Vagina (tissue), 2 donors: Measurements from ENCODE around the gene NPBWR2. TPM values are rescaled to one million over a fixed set of nuclear protein-coding genes. Genes with fewer than 3 reads are reported as not detected.

Experiments used
- DNase-seq, 2 donors: peaks; one replicate each; pipeline ENCODE4 v3.0.0-alpha.2; 2017; ENCODE audit errors: extremely low spot score in 2 of 2
- H3K27ac ChIP-seq: fragments of 200-600 bp; sonication (generic); one replicate; pipeline ENCODE4 v1.5.1; 2019
- H3K27me3 ChIP-seq: fragments of 200-600 bp; sonication (generic); one replicate; pipeline ENCODE4 v1.5.1; 2019
- H3K36me3 ChIP-seq, 2 donors: fragments of 200-600 bp; sonication (generic); one replicate each; pipeline ENCODE4 v1.5.1; 2017 to 2019
- H3K4me1 ChIP-seq: fragments of 200-600 bp; sonication (generic); one replicate; pipeline ENCODE4 v1.5.1; 2019
- H3K4me3 ChIP-seq, 2 donors: fragments of 200-600 bp; sonication (generic); 1 replicate in 1 of 2; 2 replicates in 1 of 2; pipeline ENCODE4 v1.5.1; 2016 to 2019
- H3K9me3 ChIP-seq: fragments of 200-600 bp; sonication (generic); one replicate; pipeline ENCODE4 v1.5.1; 2019
- CTCF ChIP-seq, 3 experiments: fragments of 450-650 bp in 2 of 3; fragments of 200-600 bp in 1 of 3; sonication (generic) in 1 of 3; IDR thresholded peaks; one replicate each; pipeline ENCODE4 v1.5.1; 2017 to 2019; ENCODE audit warnings: antibody characterized with exemption in 3 of 3, mild to moderate bottlenecking in 2 of 3, moderate library complexity in 2 of 3
- POLR2A ChIP-seq, 2 donors: fragments of 450-650 bp; IDR thresholded peaks; one replicate each; pipeline ENCODE4 v1.6.1; 2017; ENCODE audit warnings: antibody characterized with exemption in 2 of 2, mild to moderate bottlenecking in 2 of 2, moderate library complexity in 2 of 2
- POLR2AphosphoS5 ChIP-seq, 2 donors: sonication (generic); formaldehyde crosslinking; IDR thresholded peaks; one replicate each; pipeline ENCODE4 v1.9.0; 2017; ENCODE audit warnings: antibody characterized with exemption in 2 of 2, mild to moderate bottlenecking in 2 of 2, low read depth in 1 of 2; ENCODE audit not compliant: insufficient read depth in 1 of 2
- intact Hi-C: fragments of 100-400 bp; cut with DNase I; formaldehyde crosslinking; loops from one replicate; pipeline ENCODE4 v1.15.1; 2023
- total RNA-seq: library from RNA; depleted of rRNA; stranded (reverse); fragments of >200 nt; gene quantifications from one replicate; pipeline ENCODE4 v1.2.3, GENCODE V29; 2016

NPBWR2 gene
- total RNA-seq, 1 donor from 2014 or later = not detected

GRCh38 chr20:64057628-64058498, 49.5 kb downstream of the NPBWR2 start:
- Histone ChIP-seq H3K36me3 (no peaks in the 10 kb centered on the region), H3K4me1 (peaks cover 33% of the 10 kb centered on the region), H3K9me3 (no peaks in the 10 kb centered on the region), H3K4me3 (peak overlapping the region in 1 of 2 donors; percentile 3), H3K27me3 (no peaks in the 10 kb centered on the region), H3K27ac (no peak overlapping the region)
- no peak for DNase-seq
- TF ChIP-seq CTCF (IDR thresholded peaks at IDR 0.05) (peak; percentile 39 to 64 (median 58)), POLR2A (IDR thresholded peaks at IDR 0.05) (no peak), POLR2AphosphoS5 (IDR thresholded peaks at IDR 0.05; ENCODE audit: insufficient read depth in 1 of 2, low read depth in 1 of 2) (no peak)
- intact Hi-C loops = no loop called here

DNA sequence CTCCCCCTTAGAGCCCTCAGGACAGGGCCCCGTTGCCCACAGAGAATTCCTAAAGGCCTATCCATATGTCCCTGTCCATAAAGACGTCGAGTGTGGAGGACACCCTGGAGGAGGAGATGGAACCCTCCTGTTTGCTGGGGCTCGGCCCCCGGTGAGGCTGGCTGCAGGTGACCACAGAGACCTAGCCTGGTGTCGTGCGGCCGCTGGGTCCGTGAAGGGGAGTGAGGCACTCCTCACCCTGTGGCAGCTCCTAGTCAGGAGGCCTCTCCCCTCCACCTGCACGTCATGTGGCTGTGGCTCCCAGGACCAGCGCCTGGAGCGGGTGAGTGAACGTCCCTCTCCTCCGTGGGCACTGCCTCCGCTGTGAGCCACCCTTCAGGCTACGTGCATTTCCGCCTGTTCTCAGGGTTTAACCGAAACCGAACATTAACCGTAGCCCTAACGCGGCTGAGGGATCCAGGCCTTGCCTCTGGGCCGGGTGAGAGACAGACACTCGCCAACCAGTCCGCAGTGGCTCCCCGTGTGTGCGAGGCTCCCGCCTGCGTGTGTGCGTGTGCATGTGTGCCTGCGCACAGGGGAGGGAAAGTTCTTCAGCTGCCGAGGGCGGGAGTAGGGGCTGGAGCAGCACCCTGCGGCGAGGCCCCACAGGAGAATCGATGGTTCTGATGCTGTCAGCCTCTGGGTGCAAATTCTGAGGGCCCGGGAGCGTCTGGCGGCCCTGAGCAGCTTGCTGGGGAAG, 50.3 kb downstream of the NPBWR2 start:
- TF ChIP-seq CTCF (IDR thresholded peaks at IDR 0.05) (no peak), POLR2A (IDR thresholded peaks at IDR 0.05) (no peak), POLR2AphosphoS5 (IDR thresholded peaks at IDR 0.05; ENCODE audit: insufficient read depth in 1 of 2, low read depth in 1 of 2) (no peak)
- H3K9me3 ChIP-seq = no peaks in the 10 kb centered on the region
- H3K27me3 ChIP-seq = no peaks in the 10 kb centered on the region
- no peaks in the 10 kb centered on the region for H3K36me3 ChIP-seq
- peak overlapping the region in 1 of 2 donors; percentile 3 for H3K4me3 ChIP-seq
- peaks cover 28% of the 10 kb centered on the region for H3K4me1 ChIP-seq
- H3K27ac ChIP-seq = no peak overlapping the region
- DNase-seq = no peak
- intact Hi-C loops = no loop called here

DNA sequence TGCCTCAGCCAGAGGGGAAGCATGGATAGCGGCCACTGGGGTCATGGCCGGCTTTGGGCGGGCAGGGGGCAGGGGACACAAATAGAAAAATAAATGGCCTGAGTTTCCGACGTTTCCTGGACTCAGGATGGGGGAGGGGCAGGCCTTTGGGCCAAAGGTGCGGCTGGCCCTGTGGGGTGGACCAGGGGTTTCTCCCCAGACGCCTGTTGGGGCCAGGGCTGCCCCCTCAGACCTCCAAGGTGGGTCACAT, 50.8 kb downstream of the NPBWR2 start:
- H3K27ac ChIP-seq = no peak overlapping the region
- H3K4me3 ChIP-seq = no peak overlapping the region
- peaks cover 1% of the 10 kb centered on the region for H3K27me3 ChIP-seq
- no peaks in the 10 kb centered on the region for H3K9me3 ChIP-seq
- intact Hi-C loops = no loop called here
- H3K36me3 ChIP-seq = no peaks in the 10 kb centered on the region
- peaks cover 28% of the 10 kb centered on the region for H3K4me1 ChIP-seq
- no peak for TF ChIP-seq CTCF (IDR thresholded peaks at IDR 0.05)
- no peak for TF ChIP-seq POLR2A (IDR thresholded peaks at IDR 0.05)
- TF ChIP-seq POLR2AphosphoS5 (IDR thresholded peaks at IDR 0.05; ENCODE audit: insufficient read depth in 1 of 2, low read depth in 1 of 2) = no peak
- DNase-seq = no peak

DNA sequence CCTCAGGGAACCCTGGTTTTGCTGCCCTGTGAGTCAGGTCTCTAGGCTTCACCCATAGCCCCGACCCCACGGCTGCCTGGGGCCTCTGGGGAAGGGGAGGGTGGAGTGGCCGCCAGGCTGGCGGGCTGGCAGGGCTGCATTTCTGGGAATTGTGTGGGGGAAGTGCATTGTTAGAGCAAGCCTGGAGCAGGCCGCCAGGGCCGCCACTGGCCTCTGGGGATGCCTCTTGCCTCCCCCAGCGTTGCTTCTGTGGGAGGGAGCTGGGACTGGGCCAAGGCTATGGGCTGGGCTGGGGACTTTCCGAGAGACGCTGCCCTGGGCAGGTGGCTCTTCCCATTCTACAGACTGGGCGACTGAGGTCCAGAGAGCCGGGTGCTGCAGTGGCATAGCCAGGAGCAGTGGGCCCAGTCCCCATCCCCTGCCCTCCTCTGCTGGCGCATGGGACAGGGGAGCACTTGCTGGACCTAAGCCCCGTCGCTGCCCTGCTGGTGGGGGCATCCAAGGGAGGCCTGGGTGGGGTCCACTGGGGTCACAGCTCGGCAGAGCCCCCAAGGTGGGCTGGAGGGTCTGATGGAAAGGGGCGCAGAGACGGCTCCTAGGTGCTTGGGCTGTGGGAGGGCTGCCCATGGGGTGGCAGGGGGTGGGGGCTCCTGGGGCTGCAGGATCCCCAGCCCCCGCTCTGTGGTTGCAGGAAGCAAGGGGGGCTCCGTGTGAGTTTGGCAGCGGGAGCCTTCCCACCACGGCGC, 51.3 kb downstream of the NPBWR2 start:
- Histone ChIP-seq H3K4me3 (no peak overlapping the region), H3K36me3 (no peaks in the 10 kb centered on the region), H3K4me1 (peaks cover 28% of the 10 kb centered on the region), H3K9me3 (no peaks in the 10 kb centered on the region), H3K27ac (no peak overlapping the region), H3K27me3 (peaks cover 6% of the 10 kb centered on the region)
- intact Hi-C loops = no loop called here
- DNase-seq = no peak
- TF ChIP-seq POLR2A (IDR thresholded peaks at IDR 0.05) (no peak), CTCF (IDR thresholded peaks at IDR 0.05) (no peak), POLR2AphosphoS5 (IDR thresholded peaks at IDR 0.05; ENCODE audit: insufficient read depth in 1 of 2, low read depth in 1 of 2) (no peak)
